HG03439 (cell line): Measurements from ENCODE around the gene NDRG4.

Experiments
- ATAC-seq: cut with Tn5 transposase; IDR thresholded peaks from one replicate; pipeline ENCODE4 v1.9.1; 2021; ENCODE audit warnings: mild to moderate bottlenecking, moderate library complexity; ENCODE audit not compliant: unreplicated experiment

Gene NDRG4, protein sequence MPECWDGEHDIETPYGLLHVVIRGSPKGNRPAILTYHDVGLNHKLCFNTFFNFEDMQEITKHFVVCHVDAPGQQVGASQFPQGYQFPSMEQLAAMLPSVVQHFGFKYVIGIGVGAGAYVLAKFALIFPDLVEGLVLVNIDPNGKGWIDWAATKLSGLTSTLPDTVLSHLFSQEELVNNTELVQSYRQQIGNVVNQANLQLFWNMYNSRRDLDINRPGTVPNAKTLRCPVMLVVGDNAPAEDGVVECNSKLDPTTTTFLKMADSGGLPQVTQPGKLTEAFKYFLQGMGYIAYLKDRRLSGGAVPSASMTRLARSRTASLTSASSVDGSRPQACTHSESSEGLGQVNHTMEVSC

DNA sequence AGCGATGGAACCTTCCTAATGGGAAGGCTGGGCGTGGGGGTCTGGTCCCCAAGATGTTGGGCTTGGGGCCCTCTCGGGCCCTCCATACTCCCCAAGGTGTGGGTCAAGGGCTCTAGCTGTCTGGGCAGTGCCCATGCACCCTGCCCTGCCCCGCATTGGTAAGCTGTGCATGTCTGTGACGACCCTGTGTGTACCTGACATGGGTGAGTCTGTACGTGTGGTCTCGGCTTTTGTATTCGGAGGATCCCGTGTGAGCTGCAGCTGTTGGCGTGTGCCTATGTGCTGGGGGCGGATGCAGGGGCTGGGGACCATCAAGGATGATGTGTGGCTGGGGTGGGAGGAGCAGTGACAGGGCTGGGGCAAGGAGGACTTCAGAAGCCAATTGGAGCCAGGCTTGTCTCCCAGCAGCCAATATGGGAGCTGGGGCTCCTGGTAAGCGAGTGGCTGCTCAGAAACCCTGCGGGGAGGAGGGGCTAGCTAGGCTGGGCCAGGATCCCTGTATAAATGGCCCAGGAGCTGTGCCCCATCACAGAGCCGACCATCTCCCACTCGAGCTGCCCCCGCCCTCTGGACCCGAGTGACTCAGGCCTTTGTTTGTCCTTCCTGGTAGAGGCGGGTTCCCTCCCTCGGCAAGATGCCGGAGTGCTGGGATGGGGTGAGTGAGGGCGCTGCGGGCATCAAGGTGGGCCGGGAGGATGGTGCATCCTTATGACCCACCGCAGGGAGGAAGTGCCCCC is at the start of gene NDRG4:
TSS of gene NDRG4 (plus strand) at position 529 of the 737 bp plus-strand sequence. CDS start at position 635, 106 bp downstream.
- ATAC-seq = no peak

DNA sequence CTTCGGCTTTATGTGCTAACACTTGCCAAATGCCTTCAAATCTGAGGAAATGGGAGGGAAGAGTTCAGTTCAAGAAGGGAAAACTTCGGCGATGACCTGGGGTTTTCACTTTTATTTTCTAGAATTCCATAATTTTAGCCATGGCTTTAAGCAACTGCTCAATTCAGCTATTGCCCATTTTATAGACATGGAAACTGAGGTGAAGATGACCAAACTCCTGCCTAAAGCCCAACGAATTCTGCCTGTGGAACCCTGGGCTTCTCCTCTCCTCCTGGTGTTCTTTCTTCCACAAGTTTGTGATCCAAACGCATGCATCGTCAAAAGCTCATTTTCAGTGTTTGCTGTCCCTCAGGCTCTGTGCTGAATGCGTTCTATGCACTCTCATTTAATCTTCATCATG is 49.4 kb upstream of the NDRG4 start:
- no peak for ATAC-seq

- ATAC-seq = no peak
Measured at GRCh38 chr16:58451265-58451689, 48.7 kb upstream of the NDRG4 start.

GRCh38 chr16:58451945-58452401 is 48.0 kb upstream of the NDRG4 start:
- no peak for ATAC-seq

GRCh38 chr16:58452640-58453039 is 47.3 kb upstream of the NDRG4 start:
- ATAC-seq = no peak

- ATAC-seq = no peak
Measured at GRCh38 chr16:58454178-58454577, 45.8 kb upstream of the NDRG4 start.

DNA sequence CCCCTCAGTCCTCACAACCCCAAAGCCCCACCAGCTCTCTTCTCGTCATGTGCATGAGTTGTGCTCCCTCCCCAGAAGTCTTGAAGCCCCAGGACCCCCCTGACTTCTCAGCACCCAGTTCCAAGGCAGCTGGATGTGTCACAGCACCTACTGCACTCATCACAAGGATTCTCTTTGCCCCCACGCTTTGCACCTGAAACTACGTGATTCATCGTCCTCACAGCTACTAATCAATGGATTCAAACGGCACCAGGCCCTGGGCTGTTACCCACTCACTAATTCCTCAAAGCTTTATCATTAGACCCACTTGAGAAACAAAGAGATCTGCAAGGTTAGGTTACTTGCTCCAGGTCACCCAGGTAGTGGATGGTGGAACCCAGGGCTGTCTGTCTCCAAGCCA is 45.1 kb upstream of the NDRG4 start:
- no peak for ATAC-seq

- ATAC-seq = no peak
Measured at GRCh38 chr16:58455750-58456149, 44.2 kb upstream of the NDRG4 start.

- ATAC-seq = no peak
Measured at GRCh38 chr16:58456193-58456592, 43.8 kb upstream of the NDRG4 start.

- ATAC-seq = no peak
Measured at GRCh38 chr16:58458606-58459343, 41.2 kb upstream of the NDRG4 start.

- ATAC-seq = no peak
Measured at GRCh38 chr16:58459344-58460218, 40.4 kb upstream of the NDRG4 start.

DNA sequence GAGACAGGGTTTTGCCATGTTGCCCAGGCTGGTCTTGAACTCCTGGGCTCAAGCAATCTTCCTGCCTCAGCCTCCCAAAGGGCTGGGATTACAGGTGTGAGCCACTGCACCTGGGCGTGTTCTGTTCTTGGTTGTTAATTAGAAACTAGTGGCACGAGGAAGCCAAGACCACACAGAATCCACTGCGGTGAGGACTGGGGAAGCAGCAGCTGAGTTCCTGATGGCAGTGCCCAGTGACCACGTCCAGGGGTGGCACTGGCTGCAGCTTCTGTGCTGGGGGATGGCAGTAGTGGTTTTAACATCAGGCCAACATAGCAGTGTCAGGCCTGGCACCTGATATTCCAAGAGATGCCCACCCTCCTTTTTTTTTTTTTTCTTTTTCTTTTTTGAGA is 39.7 kb upstream of the NDRG4 start:
- ATAC-seq = no peak

DNA sequence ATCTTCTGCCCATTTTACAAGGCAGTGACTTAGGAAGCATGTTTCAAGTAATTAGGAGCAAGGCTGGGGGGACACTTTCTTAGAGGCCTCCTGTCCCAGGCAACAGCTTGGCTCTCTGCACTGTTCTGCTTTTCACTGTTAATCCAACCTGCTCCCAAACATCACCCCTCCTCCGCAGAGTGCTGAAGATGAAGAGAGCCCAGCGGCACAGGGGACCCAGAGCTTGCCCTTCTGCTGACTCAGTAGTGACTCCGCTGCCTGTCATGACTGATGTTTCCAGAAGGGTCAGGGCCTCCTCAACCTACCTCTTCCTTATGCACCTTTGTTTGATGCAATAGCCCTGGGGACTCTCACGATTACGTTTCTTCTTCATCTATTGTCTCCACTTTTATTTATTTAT is 38.9 kb upstream of the NDRG4 start:
- ATAC-seq = no peak

DNA sequence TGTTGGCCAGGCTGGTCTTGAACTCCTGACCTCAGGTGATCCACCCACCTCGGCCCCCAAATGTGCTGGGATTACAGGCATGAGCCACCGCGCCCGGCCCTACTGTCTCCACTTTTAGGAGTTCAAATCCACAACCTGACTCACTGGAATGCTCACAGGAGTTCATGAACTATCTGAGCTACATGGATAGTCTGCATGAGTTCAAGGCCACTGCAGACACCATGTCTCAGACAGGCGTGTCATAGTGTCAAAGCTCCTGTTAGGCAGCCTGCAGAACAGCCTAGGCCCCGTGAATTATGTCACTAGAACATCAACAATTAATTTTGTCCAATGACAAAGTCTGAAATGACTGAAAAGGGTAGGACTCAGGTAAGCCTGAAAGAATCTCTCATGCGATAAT is 38.3 kb upstream of the NDRG4 start:
- no peak for ATAC-seq

DNA sequence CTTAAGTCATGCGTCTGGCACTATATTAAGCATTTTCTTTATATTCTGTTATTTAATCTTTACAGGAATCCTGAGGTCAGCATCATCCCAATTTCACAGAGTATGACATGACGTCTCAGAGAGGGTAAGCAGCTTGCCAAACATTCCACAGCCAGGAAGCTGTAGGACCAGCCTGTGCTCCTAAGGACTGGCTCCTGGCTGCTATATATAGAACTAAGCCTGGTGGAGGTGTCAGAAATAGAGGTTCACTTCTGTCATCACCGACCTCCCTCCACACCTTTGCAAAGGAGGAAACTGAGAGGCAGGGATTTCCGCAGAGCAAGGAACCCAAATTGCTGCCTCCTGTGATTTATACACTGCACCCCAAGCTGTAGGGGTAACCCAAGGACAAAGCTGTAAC is 37.9 kb upstream of the NDRG4 start:
- no peak for ATAC-seq

DNA sequence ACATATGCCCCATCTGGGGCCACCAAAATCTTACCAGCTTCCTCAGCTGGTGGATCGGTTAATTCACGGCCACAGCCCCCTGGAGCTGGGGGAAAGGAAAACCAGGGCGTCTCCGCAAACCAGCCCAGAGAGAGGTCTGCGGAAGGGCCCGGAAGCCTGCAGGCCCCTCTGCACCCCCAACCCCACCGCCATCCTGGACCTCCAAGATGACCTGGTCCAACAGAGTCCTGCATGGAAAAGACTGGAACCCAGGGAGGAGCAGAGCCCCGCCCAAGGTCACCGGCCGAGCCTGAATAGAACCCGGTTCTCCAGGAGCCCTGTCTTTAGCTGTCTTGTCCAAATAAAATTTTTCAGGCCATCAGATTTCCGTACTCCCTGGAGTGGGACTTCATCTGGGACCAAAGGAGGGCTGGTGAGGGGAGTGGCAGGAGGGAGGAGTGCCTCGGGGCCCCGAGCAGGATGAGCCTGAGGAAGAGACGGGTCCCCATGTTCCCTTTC is 37.4 kb upstream of the NDRG4 start:
- no peak for ATAC-seq

GRCh38 chr16:58462997-58463941 is 36.7 kb upstream of the NDRG4 start:
- no peak for ATAC-seq

GRCh38 chr16:58464047-58464915 is 35.7 kb upstream of the NDRG4 start:
- no peak for ATAC-seq
